IMR-90 (cell line): ENCODE measurements around the gene CEP104. TPM values are rescaled to one million over a fixed set of nuclear protein-coding genes. Genes with fewer than 3 reads are reported as not detected.

ENCODE experiments used
- ATAC-seq: fragments of 200-7000 bp; cut with Tn5 transposase; 2 replicates; pipeline ENCODE4 v1.9.1; 2020; ENCODE audit warnings: low read depth, mild to moderate bottlenecking, moderate library complexity
- BruUV-seq: library from RNA; stranded (reverse); fragments of 400-500 nt; replicated peaks from 2 replicates; lab custom pipeline; 2021; lab: Mats Ljungman, UMichigan
- CTCF ChIA-PET: fragments of 300-600 bp; formaldehyde crosslinking; extraction: SDS; loops from one replicate; lab custom pipeline; 2021; ENCODE audit warnings: antibody characterized with exemption; lab: Yijun Ruan, JAX
- POLR2A ChIA-PET: fragments of 300-600 bp; sonication (Branson Sonifier 250); formaldehyde crosslinking; loops from one replicate; lab custom pipeline; 2022; ENCODE audit warnings: antibody characterized with exemption; ENCODE audit not compliant: unreplicated experiment; lab: Charles Lee
- DNase-seq: peaks from one replicate; pipeline ENCODE4 v3.0.0; 2013
- H2AFZ ChIP-seq: replicated peaks from 2 replicates; pipeline ENCODE3; 2013; ENCODE audit warnings: low read length, mild to moderate bottlenecking; ENCODE audit not compliant: poor library complexity
- H2AK5ac ChIP-seq: 2 replicates; pipeline ENCODE4 v1.6.1; 2013; ENCODE audit warnings: low read depth, low read length, inconsistent platforms
- H2AK9ac ChIP-seq: replicated peaks from 2 replicates; pipeline ENCODE3; 2013; ENCODE audit warnings: mild to moderate bottlenecking, low read depth, low read length, moderate library complexity; ENCODE audit not compliant: poor library complexity
- H2BK120ac ChIP-seq: 2 replicates; pipeline ENCODE4 v1.6.1; 2013; ENCODE audit warnings: low read depth, low read length, inconsistent platforms
- H2BK15ac ChIP-seq: 3 replicates; pipeline ENCODE4 v1.6.1; 2013; ENCODE audit warnings: low read depth, low read length, inconsistent platforms
- H2BK20ac ChIP-seq: 2 replicates; pipeline ENCODE4 v1.6.1; 2013; ENCODE audit warnings: low read depth, mild to moderate bottlenecking, inconsistent platforms, low read length, moderate library complexity
- H2BK5ac ChIP-seq: 2 replicates; pipeline ENCODE4 v1.6.1; 2013; ENCODE audit warnings: mild to moderate bottlenecking, low read depth, low read length, inconsistent platforms; ENCODE audit not compliant: poor library complexity, severe bottlenecking
- H3K14ac ChIP-seq: replicated peaks from 2 replicates; pipeline ENCODE4 v1.6.1; 2013; ENCODE audit warnings: low read depth, low read length, inconsistent platforms
- H3K18ac ChIP-seq: 2 replicates; pipeline ENCODE4 v1.6.1; 2013; ENCODE audit warnings: low read depth, low read length, control low read depth
- H3K23ac ChIP-seq: 2 replicates; pipeline ENCODE4 v1.6.1; 2013; ENCODE audit warnings: low read depth, low read length, inconsistent platforms
- H3K27ac ChIP-seq: 2 replicates; pipeline ENCODE4 v1.5.1; 2013; ENCODE audit warnings: mild to moderate bottlenecking, control low read depth, low read length; ENCODE audit not compliant: insufficient read depth
- H3K27me3 ChIP-seq: 2 replicates; pipeline ENCODE4 v1.6.1; 2013; ENCODE audit warnings: low read length; ENCODE audit not compliant: control insufficient read depth, insufficient read depth
- H3K36me3 ChIP-seq: 2 replicates; pipeline ENCODE4 v1.6.1; 2013; ENCODE audit warnings: low read length, mixed read lengths; ENCODE audit not compliant: control insufficient read depth, insufficient read depth
- H3K4ac ChIP-seq: 2 replicates; pipeline ENCODE4 v1.6.1; 2013; ENCODE audit warnings: low read depth, low read length, inconsistent platforms
- H3K4me1 ChIP-seq: 2 replicates; pipeline ENCODE4 v1.6.1; 2013; ENCODE audit warnings: low read length, mixed read lengths; ENCODE audit not compliant: control insufficient read depth, insufficient read depth
- H3K4me2 ChIP-seq: 2 replicates; pipeline ENCODE4 v1.6.1; 2013; ENCODE audit warnings: low read depth, mild to moderate bottlenecking, control low read depth, low read length, moderate library complexity
- H3K4me3 ChIP-seq: 2 replicates; pipeline ENCODE4 v1.5.1; 2013; ENCODE audit warnings: low read depth, mild to moderate bottlenecking, control low read depth, low read length, moderate library complexity; ENCODE audit not compliant: insufficient read depth
- H3K56ac ChIP-seq: 2 replicates; pipeline ENCODE4 v1.6.1; 2013; ENCODE audit warnings: low read length, inconsistent platforms; ENCODE audit not compliant: insufficient read depth; ENCODE audit errors: extremely low read depth
- H3K79me1 ChIP-seq, 2 experiments: 2 replicates each; pipeline ENCODE4 v1.6.1; 2013; ENCODE audit warnings: low read length in 2 of 2, inconsistent platforms in 1 of 2, low read depth in 1 of 2
- H3K9ac ChIP-seq: 2 replicates; pipeline ENCODE4 v1.6.1; 2013; ENCODE audit warnings: low read depth, low read length, control low read depth
- H3K9me1 ChIP-seq: 2 replicates; pipeline ENCODE4 v1.6.1; 2013; ENCODE audit warnings: low read length, inconsistent platforms; ENCODE audit not compliant: insufficient read depth
- H3K9me3 ChIP-seq: 2 replicates; pipeline ENCODE4 v1.6.1; 2013; ENCODE audit warnings: low read length; ENCODE audit not compliant: control insufficient read depth, insufficient read depth
- H4K20me1 ChIP-seq: 2 replicates; pipeline ENCODE4 v1.6.1; 2013; ENCODE audit warnings: low read length, inconsistent platforms; ENCODE audit not compliant: insufficient read depth
- H4K5ac ChIP-seq: 2 replicates; pipeline ENCODE4 v1.6.1; 2013; ENCODE audit warnings: mild to moderate bottlenecking, low read depth, low read length, control low read depth
- H4K8ac ChIP-seq, 2 experiments: 2 replicates each; pipeline ENCODE4 v1.6.1; 2013; ENCODE audit warnings: low read depth in 2 of 2, low read length in 2 of 2, control low read depth in 1 of 2, inconsistent platforms in 1 of 2
- H4K91ac ChIP-seq: 2 replicates; pipeline ENCODE4 v1.6.1; 2013; ENCODE audit warnings: low read depth, low read length, inconsistent platforms; ENCODE audit not compliant: insufficient read depth
- BHLHE40 ChIP-seq: fragments of 150-350 bp; IDR thresholded peaks from 2 replicates; pipeline ENCODE4 v1.6.1; 2016; ENCODE audit warnings: mild to moderate bottlenecking, low read depth, low read length
- CEBPB ChIP-seq: IDR thresholded peaks from 2 replicates; pipeline ENCODE4 v1.6.1; 2012; ENCODE audit warnings: low read depth, low read length, improper control_type of control experiment
- CHD1 ChIP-seq: IDR thresholded peaks from 2 replicates; pipeline ENCODE4 v1.6.1; 2012; ENCODE audit warnings: low read depth, low read length, improper control_type of control experiment
- FOS ChIP-seq: fragments of 150-350 bp; IDR thresholded peaks from 2 replicates; pipeline ENCODE4 v1.6.1; 2016; ENCODE audit warnings: low read depth, low read length
- MAFK ChIP-seq: IDR thresholded peaks from 2 replicates; pipeline ENCODE4 v1.6.1; 2012; ENCODE audit warnings: low read depth, low read length, improper control_type of control experiment
- MAZ ChIP-seq: IDR thresholded peaks from 2 replicates; pipeline ENCODE4 v1.6.1; 2012; ENCODE audit warnings: low read depth, mild to moderate bottlenecking, low read length, improper control_type of control experiment, moderate library complexity, borderline replicate concordance
- MXI1 ChIP-seq: IDR thresholded peaks from 2 replicates; pipeline ENCODE4 v1.6.1; 2012; ENCODE audit warnings: low read depth, mild to moderate bottlenecking, low read length, moderate library complexity, borderline replicate concordance
- POLR2A ChIP-seq: IDR thresholded peaks from 2 replicates; pipeline ENCODE4 v1.6.1; 2012; ENCODE audit warnings: mild to moderate bottlenecking, low read depth, low read length
- RFX5 ChIP-seq: IDR thresholded peaks from 2 replicates; pipeline ENCODE4 v1.8.0; 2012; ENCODE audit warnings: low read depth, mild to moderate bottlenecking, low read length, moderate library complexity
- SMC3 ChIP-seq: fragments of 150-350 bp; IDR thresholded peaks from 2 replicates; pipeline ENCODE4 v1.6.1; 2016; ENCODE audit warnings: low read depth, mild to moderate bottlenecking, antibody characterized with exemption, low read length, moderate library complexity
- WGBS, 2 experiments: methylation state at CpG; one replicate each; pipeline versions ENCODE4 v1.1.5 to v1.1.7; 2013; ENCODE audit warnings: missing lambda C conversion rate in 2 of 2; ENCODE audit not compliant: insufficient read length in 1 of 2; ENCODE audit errors: extremely low coverage in 2 of 2; 5-methylcytosine and 5-hydroxymethylcytosine counted together
- dilution Hi-C: fragments of 300-500 bp; cut with HindIII; formaldehyde crosslinking; loops from one replicate; pipeline ENCODE4 v1.14.3; 2018; ENCODE audit warnings: low sequenced_read_pairs; ENCODE audit not compliant: unreplicated experiment
- in situ Hi-C: fragments of 300-500 bp; cut with MboI; formaldehyde crosslinking; loops from 3 replicates; pipeline ENCODE4 v1.14.3; 2019; ENCODE audit warnings: low sequenced_read_pairs, inconsistent platforms, mixed read lengths
- intact Hi-C: fragments of 100-400 bp; cut with micrococcal nuclease; formaldehyde crosslinking; loops from 2 replicates; pipeline ENCODE4 v1.10.0; 2022
- polyA plus RNA-seq, 3 experiments: library from polyadenylated mRNA; depleted of rRNA; stranded (reverse); fragments of >200 nt; gene quantifications; 2 replicates each; pipeline ENCODE4 v1.2.3, GENCODE V29; 2012; ENCODE audit warnings: low replicate concordance in 1 of 3
- total RNA-seq: library from RNA; depleted of rRNA; stranded (reverse); fragments of >200 nt; gene quantifications from 2 replicates; pipeline ENCODE4 v1.2.3, GENCODE V29; 2012
- TF ChIP-seq, protein P1 (sequence below): fragments of 150-350 bp; IDR thresholded peaks from 2 replicates; pipeline ENCODE4 v1.6.1; 2016; ENCODE audit warnings: low read depth, mild to moderate bottlenecking, low read length, moderate library complexity, borderline replicate concordance
- TF ChIP-seq, protein P2 (sequence below): conservative IDR thresholded peaks from 2 replicates; pipeline ENCODE4 v1.5.1; 2012; ENCODE audit warnings: mild to moderate bottlenecking, low read depth, low read length, improper control_type of control experiment

Gene CEP104
- total and polyA plus RNA-seq, 2 of the 4 experiments (the other 2 are of a cell fraction) = 14.3 to 17.5 TPM

DNA sequence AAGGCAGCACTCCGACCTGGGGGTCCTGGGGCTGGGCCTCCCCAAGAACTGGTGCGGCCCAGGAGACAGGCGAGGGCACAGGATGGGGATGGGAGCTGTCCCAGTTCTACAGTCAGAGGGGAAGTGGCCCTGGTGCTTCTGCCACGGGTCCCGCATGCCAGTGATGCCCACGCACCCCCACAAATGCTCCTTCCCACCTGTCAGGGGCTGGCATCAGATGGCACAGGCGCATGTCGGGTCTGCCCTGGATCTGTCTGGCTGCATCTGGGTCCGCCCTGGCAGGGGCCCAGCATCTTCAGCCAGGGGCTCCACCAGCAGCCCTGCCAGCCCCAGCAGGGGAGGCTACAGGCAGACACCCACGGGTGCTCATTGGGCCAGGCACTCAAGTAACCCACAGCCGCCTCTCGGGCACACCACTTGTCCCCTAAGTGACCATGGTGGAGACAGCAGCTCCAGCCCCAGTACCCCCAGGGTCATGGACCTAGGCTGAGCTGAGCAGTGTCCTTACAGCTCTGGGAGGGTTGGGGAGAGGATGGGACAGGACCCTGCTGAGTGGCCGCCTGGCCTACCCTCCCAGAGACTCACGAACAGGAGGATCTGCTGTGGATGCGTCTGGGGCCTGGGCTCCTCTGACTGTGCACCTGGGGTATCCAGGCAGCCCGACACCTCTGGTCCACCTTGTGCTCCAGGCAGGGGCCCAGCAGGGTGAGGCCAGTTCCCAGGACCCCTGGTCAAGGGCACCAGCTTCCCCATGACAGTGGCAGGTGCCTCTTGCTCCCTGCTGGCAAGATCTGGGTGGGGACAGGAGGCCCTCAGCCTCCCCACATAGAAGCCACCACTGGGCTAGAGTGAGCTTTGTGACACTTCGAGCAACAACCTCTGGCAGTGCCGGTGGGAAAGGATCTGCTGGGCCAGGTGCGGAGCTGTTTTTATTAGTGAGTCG, 79.1 kb downstream of the CEP104 start:
- Histone ChIP-seq H3K18ac (no peak overlapping the region), H2BK20ac (no peak overlapping the region), H4K5ac (no peak overlapping the region), H3K4me1 (peaks cover 14% of the 10 kb centered on the region), H3K4ac (no peak overlapping the region), H3K9me1 (peaks cover 4% of the 10 kb centered on the region; the same call in 1 of the 2 replicates), H3K27ac (no peak overlapping the region), H3K9me3 (no peaks in the 10 kb centered on the region), H2AFZ (no peak overlapping the region), H3K36me3 (peaks cover 32% of the 10 kb centered on the region), H4K20me1 (no peaks in the 10 kb centered on the region), H2BK5ac (no peak overlapping the region), H2AK9ac (no peak overlapping the region), H3K56ac (no peak overlapping the region), H4K91ac (no peak overlapping the region), H4K8ac (no peak overlapping the region), H3K27me3 (no peaks in the 10 kb centered on the region), H3K9ac (no peak overlapping the region), H3K14ac (no peak overlapping the region), H2BK120ac (no peak overlapping the region), H3K79me1 (no peaks in the 10 kb centered on the region), H3K23ac (no peak overlapping the region), H2AK5ac (no peak overlapping the region), H3K4me2 (no peak overlapping the region), H3K4me3 (no peak overlapping the region), H2BK15ac (no peak overlapping the region)
- no peak for TF ChIP-seq SMC3
- TF ChIP-seq BHLHE40 = no peak
- TF ChIP-seq RFX5 = no peak
- no peak for TF ChIP-seq CHD1
- TF ChIP-seq POLR2A = no peak
- TF ChIP-seq MXI1 = no peak
- no peak for TF ChIP-seq CEBPB
- no peak for TF ChIP-seq FOS
- TF ChIP-seq MAZ = no peak
- TF ChIP-seq, protein P1, sequence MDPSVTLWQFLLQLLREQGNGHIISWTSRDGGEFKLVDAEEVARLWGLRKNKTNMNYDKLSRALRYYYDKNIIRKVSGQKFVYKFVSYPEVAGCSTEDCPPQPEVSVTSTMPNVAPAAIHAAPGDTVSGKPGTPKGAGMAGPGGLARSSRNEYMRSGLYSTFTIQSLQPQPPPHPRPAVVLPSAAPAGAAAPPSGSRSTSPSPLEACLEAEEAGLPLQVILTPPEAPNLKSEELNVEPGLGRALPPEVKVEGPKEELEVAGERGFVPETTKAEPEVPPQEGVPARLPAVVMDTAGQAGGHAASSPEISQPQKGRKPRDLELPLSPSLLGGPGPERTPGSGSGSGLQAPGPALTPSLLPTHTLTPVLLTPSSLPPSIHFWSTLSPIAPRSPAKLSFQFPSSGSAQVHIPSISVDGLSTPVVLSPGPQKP = no peak
- TF ChIP-seq MAFK = no peak
- TF ChIP-seq, protein P2, sequence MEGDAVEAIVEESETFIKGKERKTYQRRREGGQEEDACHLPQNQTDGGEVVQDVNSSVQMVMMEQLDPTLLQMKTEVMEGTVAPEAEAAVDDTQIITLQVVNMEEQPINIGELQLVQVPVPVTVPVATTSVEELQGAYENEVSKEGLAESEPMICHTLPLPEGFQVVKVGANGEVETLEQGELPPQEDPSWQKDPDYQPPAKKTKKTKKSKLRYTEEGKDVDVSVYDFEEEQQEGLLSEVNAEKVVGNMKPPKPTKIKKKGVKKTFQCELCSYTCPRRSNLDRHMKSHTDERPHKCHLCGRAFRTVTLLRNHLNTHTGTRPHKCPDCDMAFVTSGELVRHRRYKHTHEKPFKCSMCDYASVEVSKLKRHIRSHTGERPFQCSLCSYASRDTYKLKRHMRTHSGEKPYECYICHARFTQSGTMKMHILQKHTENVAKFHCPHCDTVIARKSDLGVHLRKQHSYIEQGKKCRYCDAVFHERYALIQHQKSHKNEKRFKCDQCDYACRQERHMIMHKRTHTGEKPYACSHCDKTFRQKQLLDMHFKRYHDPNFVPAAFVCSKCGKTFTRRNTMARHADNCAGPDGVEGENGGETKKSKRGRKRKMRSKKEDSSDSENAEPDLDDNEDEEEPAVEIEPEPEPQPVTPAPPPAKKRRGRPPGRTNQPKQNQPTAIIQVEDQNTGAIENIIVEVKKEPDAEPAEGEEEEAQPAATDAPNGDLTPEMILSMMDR = no peak
- no TSS peak for BruUV-seq
- intact Hi-C loops = no loop called here
- POLR2A ChIA-PET = no interaction called here
- CTCF ChIA-PET = no interaction called here
- in situ Hi-C loops = no loop called here
- dilution Hi-C loops = no loop called here
- ATAC-seq (no peak), DNase-seq (no peak)
- 47% methylated on average over 6 of the region's 20 CpGs; no CpG with 5 or more reads in 1 of the 2 experiments for WGBS, 2 experiments
